BJ (cell line): ENCODE results near the gene EIF6. TPM values are rescaled to one million over a fixed set of nuclear protein-coding genes. Genes with fewer than 3 reads are reported as not detected.
A peak's percentile ranks its signal among the peaks of the same experiment; 100 is the strongest.

Experiments used
- CTCF ChIA-PET: fragments of 350-600 bp; formaldehyde crosslinking; extraction: SDS; loops from one replicate; lab custom pipeline; 2021; ENCODE audit warnings: antibody characterized with exemption, inconsistent platforms; lab: Yijun Ruan, JAX
- POLR2A ChIA-PET: fragments of 300-600 bp; sonication (Branson Sonifier 250); formaldehyde crosslinking; extraction: SDS; loops from one replicate; lab custom pipeline; 2021; ENCODE audit warnings: antibody characterized with exemption; lab: Charles Lee
- DNase-seq: peaks from one replicate; pipeline ENCODE4 v3.0.0-alpha.2; 2011; ENCODE audit warnings: low read depth
- H3K27me3 ChIP-seq: 2 replicates; pipeline ENCODE4 v1.6.0; 2011; ENCODE audit warnings: low read length; ENCODE audit not compliant: control insufficient read depth, insufficient read depth
- H3K36me3 ChIP-seq: 2 replicates; pipeline ENCODE4 v1.5.1; 2011; ENCODE audit warnings: low read length; ENCODE audit not compliant: control insufficient read depth, insufficient read depth
- H3K4me3 ChIP-seq: 2 replicates; pipeline ENCODE4 v1.5.1; 2011; ENCODE audit warnings: low read depth, mild to moderate bottlenecking, control low read depth, low read length
- CTCF ChIP-seq: IDR thresholded peaks from 2 replicates; pipeline ENCODE4 v1.5.1; 2011; ENCODE audit warnings: low read depth, mild to moderate bottlenecking, control low read depth, inconsistent platforms, low read length, moderate library complexity; ENCODE audit not compliant: insufficient read depth
- polyA plus RNA-seq: library from polyadenylated mRNA; depleted of rRNA; stranded (reverse); fragments of >200 nt; gene quantifications from 2 replicates; pipeline ENCODE4 v1.2.3, GENCODE V29; 2011

The EIF6 gene
- polyA plus RNA-seq, 1 experiment = 261 TPM

GRCh38 chr20:35303735-35304491 is 19.3 kb upstream of the EIF6 start:
- ChIA-PET CTCF (interaction anchor here (0.7 to 15.0 kb wide), 31 partner anchors 9 to 220 kb away, joined by 3 to 392 read pairs (median 6); partner anchors contain the start of genes CEP250, EIF6, GDF5 and MMP24OS), POLR2A (no interaction called here)
- H3K27me3 ChIP-seq = no peaks in the 10 kb centered on the region
- H3K36me3 ChIP-seq = no peaks in the 10 kb centered on the region; the same call in 1 of the 2 replicates
- DNase-seq = no peak
- H3K4me3 ChIP-seq = no peak overlapping the region
- peak; percentile 95 for TF ChIP-seq CTCF

GRCh38 chr20:35303382-35303734 is 18.8 kb upstream of the EIF6 start:
- Histone ChIP-seq H3K27me3 (no peaks in the 10 kb centered on the region), H3K4me3 (no peak overlapping the region), H3K36me3 (no peaks in the 10 kb centered on the region; the same call in 1 of the 2 replicates)
- no peak for DNase-seq
- no peak for TF ChIP-seq CTCF
- POLR2A ChIA-PET = no interaction called here
- CTCF ChIA-PET = interaction anchor here (0.9 to 15.0 kb wide), 24 partner anchors 9 to 220 kb away, joined by 3 to 392 read pairs (median 8); partner anchors contain the start of genes CEP250, EIF6, GDF5 and MMP24OS

- ChIA-PET POLR2A (no interaction called here), CTCF (interaction anchor here (0.7 to 15.0 kb wide), 20 partner anchors 9 to 208 kb away, joined by 3 to 392 read pairs (median 10); partner anchors contain the start of genes CEP250, EIF6, GDF5 and MMP24OS)
- DNase-seq = no peak
- H3K27me3 ChIP-seq = no peaks in the 10 kb centered on the region
- H3K4me3 ChIP-seq = no peak overlapping the region
- TF ChIP-seq CTCF = no peak
- no peaks in the 10 kb centered on the region; the same call in 1 of the 2 replicates for H3K36me3 ChIP-seq
Observed at GRCh38 chr20:35302421-35303335, 18.1 kb upstream of the EIF6 start.

GRCh38 chr20:35301426-35301825 is 16.9 kb upstream of the EIF6 start:
- DNase-seq = no peak
- no peaks in the 10 kb centered on the region; the same call in 1 of the 2 replicates for H3K36me3 ChIP-seq
- CTCF ChIA-PET = interaction anchor here (7.3 to 15.0 kb wide), 2 partner anchors 19 to 141 kb away, joined by 85 to 392 read pairs; partner anchors contain the start of gene GDF5
- no peaks in the 10 kb centered on the region for H3K27me3 ChIP-seq
- no peak for TF ChIP-seq CTCF
- no peak overlapping the region for H3K4me3 ChIP-seq
- POLR2A ChIA-PET = no interaction called here
